Activated CD4-positive, alpha-beta T cell treated with anti-CD3 and anti-CD28 coated beads for 36 hours (primary cell): ENCODE data around the gene DLG4. TPM values are rescaled to one million over a fixed set of nuclear protein-coding genes. Genes with fewer than 3 reads are reported as not detected.

Experiments
- ATAC-seq: fragments of 200-7000 bp; cut with Tn5 transposase; one replicate; pipeline ENCODE4 v1.10.0; 2021; ENCODE audit warnings: mild to moderate bottlenecking, moderate library complexity
- CTCF ChIA-PET: fragments of 350-600 bp; sonication (Branson Sonifier 250); formaldehyde crosslinking; loops from one replicate; lab custom pipeline; 2021; ENCODE audit warnings: antibody characterized with exemption; lab: Charles Lee
- POLR2A ChIA-PET: fragments of 350-600 bp; sonication (Branson Sonifier 250); formaldehyde crosslinking; loops from one replicate; lab custom pipeline; 2021; ENCODE audit warnings: antibody characterized with exemption, inconsistent platforms; lab: Charles Lee
- DNase-seq: peaks from one replicate; pipeline ENCODE4 v3.0.0-alpha.2; 2020
- H3K27ac Mint-ChIP-seq: one replicate; pipeline ENCODE4 v1.8.0; 2021; ENCODE audit warnings: mixed read lengths
- H3K27me3 Mint-ChIP-seq: one replicate; pipeline ENCODE4 v1.8.0; 2021; ENCODE audit warnings: mixed read lengths
- H3K36me3 Mint-ChIP-seq: one replicate; pipeline ENCODE4 v1.8.0; 2021; ENCODE audit warnings: low read depth, mixed read lengths
- H3K4me1 Mint-ChIP-seq: one replicate; pipeline ENCODE4 v1.8.0; 2021; ENCODE audit warnings: mixed read lengths
- H3K4me3 Mint-ChIP-seq: one replicate; pipeline ENCODE4 v1.8.0; 2021; ENCODE audit warnings: mild to moderate bottlenecking, moderate library complexity, mixed read lengths
- H3K9me3 Mint-ChIP-seq: one replicate; pipeline ENCODE4 v1.8.0; 2021; ENCODE audit warnings: low read depth, mixed read lengths
- intact Hi-C, 2 experiments: fragments of 100-400 bp; cut with DNase I in 1 of 2; cut with micrococcal nuclease in 1 of 2; formaldehyde crosslinking; loops; one replicate each; pipeline versions ENCODE4 v1.14.2 to v1.15.1; 2022 to 2024; cut with DNase I, micrococcal nuclease
- total RNA-seq, 2 experiments: library from RNA; stranded (reverse); gene quantifications; one replicate each; pipeline ENCODE4 v1.2.3, GENCODE V29; 2021

The DLG4 gene
- total RNA-seq, 2 experiments from 2014 or later: 11.7 to 15.4 TPM

DNA sequence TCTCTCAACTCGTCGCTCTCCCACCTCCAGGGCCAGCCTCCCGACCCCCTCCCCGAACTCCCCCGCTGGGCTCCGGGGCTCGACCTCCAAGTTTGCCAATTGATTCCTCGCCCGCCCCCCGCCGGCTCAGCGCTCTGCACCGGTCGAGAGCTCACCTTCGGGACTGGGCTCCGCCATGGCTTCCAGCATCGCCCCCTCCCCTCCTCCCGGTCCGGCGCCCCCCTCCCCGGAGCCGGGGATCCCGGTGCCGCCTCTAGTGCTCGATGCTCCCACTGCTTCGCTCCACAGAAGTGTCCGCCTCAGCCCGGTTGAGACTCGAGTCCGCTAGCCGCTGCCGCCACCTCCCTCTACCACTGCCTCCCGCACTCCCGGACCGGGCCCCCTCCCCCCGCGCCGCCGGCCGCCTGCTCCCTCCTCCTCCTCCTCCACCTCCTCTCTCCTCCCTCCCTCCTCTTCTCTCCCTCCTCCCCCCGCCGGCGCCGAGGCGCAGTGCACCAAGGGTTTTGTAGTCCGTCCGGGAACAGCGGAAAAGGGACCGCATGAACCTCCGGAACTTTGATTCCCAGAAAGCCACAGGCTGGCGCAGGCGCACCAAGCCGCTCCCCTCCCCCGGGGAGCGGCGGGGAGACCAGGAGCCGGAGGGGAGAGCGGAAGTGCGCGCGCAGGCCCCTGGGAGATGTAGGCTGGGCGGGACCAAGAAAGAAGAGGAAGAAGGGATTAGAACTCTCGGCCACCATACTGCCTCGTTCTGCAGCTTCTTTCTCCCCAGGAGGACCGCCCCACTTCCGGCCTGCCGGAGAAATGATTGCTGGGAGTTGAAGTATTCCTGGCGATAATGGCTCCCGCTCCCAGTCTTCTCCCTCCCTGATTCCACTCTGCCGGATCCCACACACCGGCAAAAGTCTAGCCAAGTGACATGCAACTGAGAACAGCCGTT, 19.7 kb upstream of the DLG4 start, which contains the start of gene PHF23:
TSS of gene PHF23 (minus strand) at position 367 of the 937 bp plus-strand sequence. CDS start at position 189, 178 bp downstream.
- peak; percentile 99 for DNase-seq
- ChIA-PET CTCF (interaction anchor here (0.7 to 3.5 kb wide), 6 partner anchors 12 to 193 kb away, joined by 3 to 22 read pairs (median 4); partner anchors contain the start of genes ACADVL, CTDNEP1 and DLG4), POLR2A (interaction anchor here (0.6 to 1.2 kb wide), 5 partner anchors 10 to 204 kb away, joined by 3 to 5 read pairs (median 3); partner anchors contain the start of genes CTDNEP1, ELP5 and SLC16A13)
- Mint-ChIP-seq H3K4me3 (peak within 1 kb of the TSS; percentile 97), H3K36me3 (peaks cover 43% of the 10 kb centered on the region), H3K4me1 (peaks cover 61% of the 10 kb centered on the region), H3K27ac (peak within 1 kb of the TSS; percentile 93), H3K27me3 (no peaks in the 10 kb centered on the region), H3K9me3 (no peaks in the 10 kb centered on the region)
- peak; percentile 74 for ATAC-seq
- intact Hi-C loops: loop anchor here (1.0 to 10.0 kb wide), 17 partner anchors 13 to 1753 kb away; partner anchors contain the start of genes CTC1 (in 1 of the 2), DERL2 (in 1 of the 2), EIF5A (in 1 of the 2) and ELP5 (in 1 of the 2)

DNA sequence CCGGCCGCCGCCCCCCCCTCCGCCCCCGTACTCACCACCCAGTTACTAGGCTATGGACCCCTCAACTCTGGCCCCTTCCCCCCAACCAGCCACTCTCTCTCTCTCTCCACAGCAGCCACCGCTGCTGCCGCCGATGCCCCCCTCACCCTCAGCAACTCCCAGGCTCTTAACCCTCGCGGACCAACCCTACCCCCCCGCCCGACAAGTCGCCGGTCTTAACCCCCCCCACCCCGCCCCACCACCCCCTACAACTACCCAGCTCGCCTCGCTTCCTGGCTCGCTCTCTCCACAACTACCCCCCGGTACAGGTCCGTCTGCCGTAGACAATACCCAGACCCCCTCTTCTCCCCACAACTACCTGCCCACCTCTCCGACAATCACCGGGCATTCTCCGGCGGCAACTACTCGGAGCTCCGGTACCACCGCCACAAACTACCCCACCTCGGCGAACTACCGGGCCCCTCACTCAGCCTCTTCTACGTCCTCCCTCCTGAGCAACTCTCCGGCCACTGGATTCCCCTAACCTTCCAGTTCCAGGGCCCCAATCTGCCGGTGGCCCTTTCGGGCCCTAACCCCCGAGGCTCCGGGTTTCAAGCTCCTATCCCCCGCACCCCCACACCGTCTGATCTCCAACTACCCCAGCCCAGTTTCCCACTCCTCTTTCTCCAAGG, 18.9 kb upstream of the DLG4 start:
- POLR2A ChIA-PET: interaction anchor here (1.0 to 1.2 kb wide), 2 partner anchors 70 to 203 kb away, joined by 3 read pairs; partner anchors contain the start of gene SLC16A13
- Mint-ChIP-seq H3K36me3 (peaks cover 41% of the 10 kb centered on the region), H3K4me1 (peaks cover 61% of the 10 kb centered on the region), H3K27me3 (no peaks in the 10 kb centered on the region), H3K27ac (peak overlapping the region; percentile 93), H3K4me3 (peak overlapping the region; percentile 97), H3K9me3 (no peaks in the 10 kb centered on the region)
- intact Hi-C loops: loop anchor here (1.0 to 5.0 kb wide), 16 partner anchors 14 to 1752 kb away; partner anchors contain the start of genes CTC1 (in 1 of the 2), DERL2 (in 1 of the 2), EIF5A (in 1 of the 2) and ELP5 (in 1 of the 2)
- CTCF ChIA-PET: interaction anchor here (0.7 to 1.2 kb wide), 2 partner anchors 15 to 18 kb away, joined by 3 read pairs; no protein-coding TSS in a partner anchor
- DNase-seq: peak; percentile 49
- ATAC-seq: no peak

DNA sequence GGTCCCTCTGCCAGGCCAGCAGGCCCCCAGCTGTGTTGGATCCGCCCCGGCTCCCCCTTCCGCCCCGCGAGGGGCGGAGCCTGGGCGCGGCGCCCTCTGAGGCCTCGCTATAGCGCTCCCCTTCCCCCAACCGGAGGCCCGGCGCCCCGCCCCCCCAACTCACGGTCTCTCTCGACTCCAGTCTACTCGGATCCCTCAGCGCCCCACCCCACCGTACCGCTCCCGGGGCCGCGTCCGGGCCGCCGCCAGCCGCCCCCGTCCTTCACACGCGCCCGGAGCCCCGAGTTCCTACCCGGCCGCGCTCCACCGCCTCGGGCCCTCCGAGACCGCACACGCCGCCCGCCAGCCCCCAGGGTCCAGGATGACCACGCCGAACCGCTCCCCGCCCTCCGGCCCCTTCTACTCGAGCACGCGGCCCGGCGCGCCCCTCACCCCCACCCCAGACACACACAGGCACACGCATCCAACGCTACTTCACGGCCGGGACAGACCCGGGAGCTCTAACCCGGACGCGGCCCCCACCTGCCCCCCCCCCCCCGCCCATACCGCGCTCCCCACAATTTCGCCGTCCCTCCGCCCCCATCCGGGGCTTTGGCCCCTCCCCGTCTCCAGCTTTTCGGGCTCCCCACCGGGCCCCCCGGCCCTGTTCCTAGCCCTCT, 18.3 kb upstream of the DLG4 start:
- ChIA-PET CTCF (interaction anchor here (0.6 to 1.2 kb wide), 2 partner anchors 14 to 17 kb away, joined by 3 read pairs; partner anchors contain the start of gene CTDNEP1), POLR2A (interaction anchor here (1.0 kb wide), 1 partner anchor 71 kb away, joined by 3 read pairs; no protein-coding TSS in a partner anchor)
- ATAC-seq (peak; percentile 17), DNase-seq (peak; percentile 93)
- peak overlapping the region; percentile 93 for H3K27ac Mint-ChIP-seq
- H3K36me3 Mint-ChIP-seq: peaks cover 40% of the 10 kb centered on the region
- H3K9me3 Mint-ChIP-seq: no peaks in the 10 kb centered on the region
- H3K4me1 Mint-ChIP-seq: peaks cover 61% of the 10 kb centered on the region
- no peaks in the 10 kb centered on the region for H3K27me3 Mint-ChIP-seq
- intact Hi-C loops: loop anchor here (2.0 to 5.0 kb wide), 3 partner anchors 71 to 1011 kb away; partner anchors contain the start of genes CTC1 (in 1 of the 2) and PFAS (in 1 of the 2)
- peak overlapping the region; percentile 97 for H3K4me3 Mint-ChIP-seq

DNA sequence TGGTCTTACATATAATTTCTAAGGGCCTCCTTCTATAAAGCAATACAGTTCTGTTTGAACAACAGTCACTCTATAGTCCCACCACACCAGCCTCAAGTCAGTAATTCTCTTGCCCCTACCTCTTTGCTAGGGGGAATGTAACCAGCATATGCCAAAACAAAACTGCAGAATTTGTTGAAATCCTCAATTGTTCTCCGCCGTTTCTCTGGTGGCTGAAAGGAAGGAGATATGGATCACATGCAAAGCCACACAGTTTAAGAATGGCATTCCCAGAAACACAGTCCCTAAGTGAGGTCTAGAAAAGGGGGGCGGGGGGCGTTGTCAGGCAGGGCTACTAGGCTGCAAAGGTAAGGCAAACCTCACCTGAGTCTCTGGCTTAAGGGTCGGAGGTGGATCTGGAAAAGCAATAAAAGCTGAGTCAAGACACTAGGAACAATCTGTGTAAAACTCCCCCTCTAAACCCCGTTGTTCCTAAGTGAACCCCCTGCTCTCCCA, 17.7 kb upstream of the DLG4 start:
- peak overlapping the region; percentile 83 for H3K27ac Mint-ChIP-seq
- H3K4me3 Mint-ChIP-seq: peak overlapping the region; percentile 97
- no peaks in the 10 kb centered on the region for H3K9me3 Mint-ChIP-seq
- H3K36me3 Mint-ChIP-seq: peaks cover 41% of the 10 kb centered on the region
- ChIA-PET CTCF (interaction anchor here (0.6 kb wide), 1 partner anchor 14 kb away, joined by 3 read pairs; the partner anchor contains the start of gene CTDNEP1), POLR2A (no interaction called here)
- ATAC-seq (no peak), DNase-seq (no peak)
- H3K27me3 Mint-ChIP-seq: no peaks in the 10 kb centered on the region
- H3K4me1 Mint-ChIP-seq: peaks cover 62% of the 10 kb centered on the region
- intact Hi-C loops: loop anchor here in 1 of 2 experiments (5.0 kb wide), 1 partner anchor 605 kb away; no protein-coding TSS in a partner anchor

DNA sequence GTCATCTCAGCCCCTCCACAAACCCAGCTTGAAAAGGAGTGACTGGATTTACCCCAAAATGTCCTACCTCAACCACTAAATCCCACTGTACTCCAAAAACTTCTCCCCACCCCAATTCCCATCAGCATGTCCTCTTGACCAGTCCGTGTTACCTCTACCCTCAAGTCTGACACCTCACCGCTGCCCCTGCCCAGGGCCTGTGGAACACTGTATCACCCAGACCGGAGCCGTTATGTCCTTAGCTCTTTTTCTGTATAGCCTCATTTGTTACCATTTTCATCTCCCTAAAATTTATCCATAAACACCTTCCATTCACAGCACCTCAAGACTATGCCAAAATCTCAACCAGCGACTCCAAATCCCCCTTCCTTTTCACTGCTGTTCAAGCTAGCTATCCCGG, 17.2 kb upstream of the DLG4 start:
- CTCF ChIA-PET: interaction anchor here (0.7 to 0.9 kb wide), 2 partner anchors 60 to 191 kb away, joined by 3 to 4 read pairs; no protein-coding TSS in a partner anchor
- intact Hi-C loops: loop anchor here in 1 of 2 experiments (5.0 kb wide), 1 partner anchor 605 kb away; no protein-coding TSS in a partner anchor
- H3K36me3 Mint-ChIP-seq: peaks cover 43% of the 10 kb centered on the region

DNA sequence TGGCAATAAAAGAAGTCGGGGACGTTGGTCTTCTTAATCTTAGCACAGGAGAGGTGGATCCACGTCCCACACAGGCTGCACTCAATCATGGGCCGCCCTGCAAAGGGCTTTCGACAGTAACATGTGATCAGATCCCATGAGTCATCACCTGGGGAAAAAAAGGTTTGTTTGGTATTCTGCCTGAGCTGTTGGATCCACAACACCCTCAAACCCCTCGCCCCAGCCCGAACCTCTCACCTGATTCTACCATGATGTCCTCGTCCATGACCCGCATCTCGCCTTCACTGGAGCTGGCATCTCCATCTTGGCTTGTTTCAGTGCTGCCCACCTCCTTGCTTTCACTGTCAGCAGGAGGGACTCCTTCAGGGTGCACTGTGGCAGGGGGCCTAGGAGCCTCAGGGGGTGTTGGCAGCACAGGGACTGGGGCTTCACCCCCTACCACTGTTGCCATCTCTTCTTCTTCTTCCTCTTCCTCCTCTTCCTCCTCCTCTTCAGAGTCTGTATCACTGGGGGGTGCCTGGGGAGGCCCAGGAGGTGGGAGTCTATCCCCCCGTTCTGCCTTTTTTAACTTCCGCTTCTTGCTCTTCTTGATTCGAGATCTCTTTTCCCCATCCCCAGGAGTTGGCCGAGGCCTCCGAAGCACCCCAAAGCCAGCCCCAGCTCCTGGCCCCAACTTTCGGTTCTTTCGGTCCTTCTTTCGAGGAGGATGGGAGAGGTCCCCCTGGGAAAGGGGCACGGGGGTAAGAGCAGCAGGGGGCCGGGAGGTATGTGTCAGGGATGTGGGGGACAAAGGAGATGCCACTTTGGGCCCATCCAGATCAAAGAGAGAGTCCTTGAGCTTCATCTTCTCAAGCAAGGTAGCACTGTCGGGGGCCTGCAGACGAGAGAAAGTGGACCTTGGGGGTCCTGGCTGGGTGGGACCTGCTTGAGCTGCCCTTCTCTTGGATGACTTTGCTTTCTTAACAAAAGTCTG, 16.3 kb upstream of the DLG4 start:
- ATAC-seq (no peak), DNase-seq (peak; percentile 44)
- Mint-ChIP-seq H3K27ac (peak overlapping the region; percentile 69), H3K4me3 (peak overlapping the region; percentile 97), H3K27me3 (no peaks in the 10 kb centered on the region), H3K4me1 (peaks cover 61% of the 10 kb centered on the region), H3K9me3 (no peaks in the 10 kb centered on the region), H3K36me3 (peaks cover 39% of the 10 kb centered on the region)
- CTCF ChIA-PET: interaction anchor here (0.7 to 4.0 kb wide), 4 partner anchors 15 to 190 kb away, joined by 3 to 25 read pairs (median 4); partner anchors contain the start of genes ACADVL and DLG4
- POLR2A ChIA-PET: interaction anchor here (0.6 kb wide), 1 partner anchor 164 kb away, joined by 5 read pairs; no protein-coding TSS in a partner anchor
- intact Hi-C loops: loop anchor here in 1 of 2 experiments (5.0 kb wide), 1 partner anchor 606 kb away; no protein-coding TSS in a partner anchor

More for the DNA sequence above, 17.2 kb upstream of the DLG4 start:
- ATAC-seq: no peak
- Mint-ChIP-seq H3K4me1 (peaks cover 65% of the 10 kb centered on the region), H3K4me3 (peak overlapping the region; percentile 97), H3K27me3 (no peaks in the 10 kb centered on the region), H3K9me3 (no peaks in the 10 kb centered on the region), H3K27ac (peak overlapping the region; percentile 83)
- DNase-seq: no peak
- POLR2A ChIA-PET: interaction anchor here (0.6 kb wide), 1 partner anchor 164 kb away, joined by 5 read pairs; no protein-coding TSS in a partner anchor

DNA sequence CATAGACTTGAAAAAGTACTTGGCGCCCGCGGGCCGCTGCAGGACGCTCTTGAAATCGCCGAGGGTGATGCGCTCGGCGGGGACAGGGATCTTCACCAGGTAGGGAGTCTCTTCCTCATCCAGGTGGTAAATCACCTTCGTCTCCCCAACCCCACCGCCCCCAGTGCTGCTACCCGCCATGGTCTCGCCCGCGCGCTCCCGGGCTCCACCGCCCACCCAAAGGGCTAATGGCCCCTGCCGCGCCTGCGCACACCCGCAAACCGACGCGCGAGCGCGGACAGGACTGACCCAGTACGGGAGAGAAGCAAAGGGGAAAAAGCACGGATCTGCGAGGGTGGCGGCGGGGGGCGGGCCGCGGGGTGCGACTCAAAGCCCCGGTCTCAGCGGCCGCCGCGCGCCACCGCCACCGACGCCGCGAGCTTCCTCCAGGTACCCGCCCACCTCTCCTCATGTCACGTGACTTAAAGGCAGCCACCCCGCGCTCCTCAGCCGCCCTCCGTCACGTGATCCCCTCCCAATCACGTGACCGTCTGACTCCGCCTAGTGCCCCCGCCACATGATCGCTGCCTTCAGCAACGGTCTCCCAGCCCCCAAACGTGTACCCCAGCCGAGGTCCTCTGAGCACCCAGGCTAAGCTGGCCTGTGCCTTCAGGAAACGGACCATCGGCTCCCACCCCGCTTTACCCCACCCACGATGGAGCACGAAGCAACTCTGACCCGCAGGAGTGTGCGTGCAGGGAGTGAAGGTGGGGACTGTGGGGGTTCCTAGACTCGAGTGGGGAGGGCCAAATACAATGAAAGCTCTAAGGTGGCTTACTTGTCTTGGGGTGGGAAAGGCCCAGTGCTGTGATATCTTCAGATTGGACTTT, 14.7 kb upstream of the DLG4 start, which contains the start of gene DVL2:
TSS of gene DVL2 (minus strand) at position 435 of the 869 bp plus-strand sequence. CDS start at position 180, 255 bp downstream.
- ChIA-PET CTCF (interaction anchor here (0.6 to 4.0 kb wide), 4 partner anchors 8 to 679 kb away, joined by 3 to 25 read pairs (median 3); partner anchors contain the start of genes ACADVL, DLG4, GABARAP and TP53), POLR2A (interaction anchor here (0.5 to 1.5 kb wide), 3 partner anchors 13 to 187 kb away, joined by 4 to 7 read pairs (median 4); partner anchors contain the start of genes ACADVL and DLG4)
- H3K27ac Mint-ChIP-seq: peak within 1 kb of the TSS; percentile 91
- peaks cover 49% of the 10 kb centered on the region for H3K4me1 Mint-ChIP-seq
- no peaks in the 10 kb centered on the region for H3K9me3 Mint-ChIP-seq
- ATAC-seq: peak; percentile 40
- intact Hi-C loops: loop anchor here (1.0 kb wide), 4 partner anchors 15 to 47 kb away; partner anchors contain the start of genes ACADVL (in 2 of the 2), DLG4 (in 2 of the 2), ELP5 (in 1 of the 2) and SLC2A4 (in 1 of the 2)
- peak; percentile 97 for DNase-seq
- H3K4me3 Mint-ChIP-seq: peak within 1 kb of the TSS; percentile 97
- H3K27me3 Mint-ChIP-seq: no peaks in the 10 kb centered on the region
- H3K36me3 Mint-ChIP-seq: peaks cover 42% of the 10 kb centered on the region

DNA sequence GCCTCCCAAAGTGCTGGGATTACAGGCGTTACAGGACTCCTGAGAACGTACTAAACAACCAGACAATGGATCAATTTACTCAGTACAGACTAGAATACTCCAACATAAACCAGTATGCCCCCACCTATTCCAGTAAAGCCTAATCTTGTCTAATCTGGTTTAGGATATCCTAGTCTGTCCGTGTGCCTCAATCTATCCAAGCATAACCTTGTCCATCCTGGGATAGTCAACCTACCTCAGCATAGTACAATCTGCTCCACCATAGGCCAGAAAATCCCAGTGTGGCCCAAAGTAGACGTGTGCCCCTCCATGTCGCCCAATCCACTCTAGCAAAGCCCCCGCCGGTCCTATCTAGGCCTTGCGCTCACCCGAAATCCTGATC, 14.1 kb upstream of the DLG4 start:
- POLR2A ChIA-PET: interaction anchor here (0.5 to 1.5 kb wide), 3 partner anchors 13 to 186 kb away, joined by 4 to 7 read pairs (median 4); partner anchors contain the start of genes ACADVL and DLG4
- ATAC-seq: no peak
- CTCF ChIA-PET: interaction anchor here (1.2 to 4.0 kb wide), 2 partner anchors 9 to 12 kb away, joined by 3 to 25 read pairs; partner anchors contain the start of genes ACADVL, DLG4 and GABARAP
- H3K27me3 Mint-ChIP-seq: no peaks in the 10 kb centered on the region
- intact Hi-C loops: loop anchor here (1.0 kb wide), 4 partner anchors 14 to 48 kb away; partner anchors contain the start of genes ACADVL (in 2 of the 2), DLG4 (in 2 of the 2), ELP5 (in 1 of the 2) and SLC2A4 (in 1 of the 2)
- H3K4me1 Mint-ChIP-seq: peaks cover 51% of the 10 kb centered on the region
- H3K4me3 Mint-ChIP-seq: peak overlapping the region; percentile 97
- peaks cover 48% of the 10 kb centered on the region for H3K36me3 Mint-ChIP-seq
- peak overlapping the region; percentile 91 for H3K27ac Mint-ChIP-seq
- DNase-seq: no peak
- no peaks in the 10 kb centered on the region for H3K9me3 Mint-ChIP-seq
